HepG2 (cell line): ENCODE data around the gene SENP5. TPM values are rescaled to one million over a fixed set of nuclear protein-coding genes. Genes with fewer than 3 reads are reported as not detected.

Source experiments
- BRD4 ChIP-seq: sonication (generic); formaldehyde crosslinking; IDR thresholded peaks from 2 replicates; pipeline ENCODE4 v1.4.0; 2020; ENCODE audit warnings: missing genetic modification reagents
- DMAP1 ChIP-seq: IDR thresholded peaks from 2 replicates; pipeline ENCODE4 v1.6.1; 2016
- MAFG ChIP-seq: sonication (generic); formaldehyde crosslinking; IDR thresholded peaks from 2 replicates; pipeline ENCODE4 v1.5.1; 2020; ENCODE audit warnings: mild to moderate bottlenecking, missing genetic modification reagents
- NCOA2 ChIP-seq: sonication (generic); formaldehyde crosslinking; IDR thresholded peaks from 2 replicates; pipeline ENCODE4 v1.8.0; 2022; ENCODE audit warnings: inconsistent platforms
- POLR2AphosphoS5 ChIP-seq: IDR thresholded peaks from 2 replicates; pipeline ENCODE4 v1.6.1; 2012; ENCODE audit warnings: low read depth, low read length
- PRDM15 ChIP-seq: sonication (generic); formaldehyde crosslinking; IDR thresholded peaks from 2 replicates; pipeline ENCODE4 v1.4.0; 2020; ENCODE audit warnings: missing genetic modification reagents
- SIX4 ChIP-seq: sonication (generic); formaldehyde crosslinking; IDR thresholded peaks from 2 replicates; pipeline ENCODE4 v1.4.0; 2020; ENCODE audit warnings: missing genetic modification reagents
- SOX6 ChIP-seq, 2 experiments: fragments of 450-650 bp in 1 of 2; sonication (generic) in 1 of 2; formaldehyde crosslinking in 1 of 2; IDR thresholded peaks; 2 replicates each; pipeline versions ENCODE4 v1.4.0 to v1.6.1; 2017 to 2020; ENCODE audit warnings: antibody characterized with exemption in 1 of 2, mild to moderate bottlenecking in 1 of 2, missing genetic modification reagents in 1 of 2
- SSRP1 ChIP-seq: IDR thresholded peaks from 2 replicates; pipeline ENCODE4 v1.6.1; 2016; ENCODE audit warnings: control low read depth
- TCF12 ChIP-seq, 2 experiments: fragments of 450-650 bp in 1 of 2; sonication (generic) in 1 of 2; formaldehyde crosslinking in 1 of 2; IDR thresholded peaks; 2 replicates each; pipeline versions ENCODE4 v1.6.1 to v1.8.0; 2017 to 2022; ENCODE audit warnings: antibody characterized with exemption in 1 of 2, mild to moderate bottlenecking in 1 of 2, missing genetic modification reagents in 1 of 2, moderate library complexity in 1 of 2
- TSC22D2 ChIP-seq: sonication (generic); formaldehyde crosslinking; IDR thresholded peaks from 2 replicates; pipeline ENCODE4 v1.5.1; 2020; ENCODE audit warnings: missing genetic modification reagents, mild to moderate bottlenecking, borderline replicate concordance
- ZBTB10 ChIP-seq: sonication (generic); formaldehyde crosslinking; IDR thresholded peaks from 2 replicates; pipeline ENCODE4 v1.4.0; 2020; ENCODE audit warnings: missing genetic modification reagents, borderline replicate concordance
- ZBTB38 ChIP-seq: sonication (generic); formaldehyde crosslinking; IDR thresholded peaks from 2 replicates; pipeline ENCODE4 v1.5.1; 2020; ENCODE audit warnings: mild to moderate bottlenecking, missing genetic modification reagents
- ZFP41 ChIP-seq: sonication (generic); formaldehyde crosslinking; IDR thresholded peaks from 2 replicates; pipeline ENCODE4 v1.4.0; 2020; ENCODE audit warnings: mild to moderate bottlenecking, missing genetic modification reagents, borderline replicate concordance
- ZNF121 ChIP-seq: sonication (generic); formaldehyde crosslinking; IDR thresholded peaks from 2 replicates; pipeline ENCODE4 v1.5.0; 2020; ENCODE audit warnings: mild to moderate bottlenecking, missing genetic modification reagents
- ZNF615 ChIP-seq: sonication (generic); formaldehyde crosslinking; IDR thresholded peaks from 2 replicates; pipeline ENCODE4 v1.5.0; 2020; ENCODE audit warnings: mild to moderate bottlenecking, missing genetic modification reagents, borderline replicate concordance
- ZNF891 ChIP-seq: sonication (generic); formaldehyde crosslinking; IDR thresholded peaks from 2 replicates; pipeline ENCODE4 v1.5.0; 2020; ENCODE audit warnings: mild to moderate bottlenecking, missing genetic modification reagents
- polyA plus RNA-seq, 8 experiments: library from polyadenylated mRNA; depleted of rRNA in 3 of 8; stranded (reverse) in 7 of 8; unstranded in 1 of 8; fragments of >200 nt; fragmentation: Illumina TruSeq in 4 of 8; extraction: Trizol in 4 of 8; gene quantifications; 2 replicates each; pipeline versions ENCODE4 v1.2.1 to v1.2.3, GENCODE V29; 2011 to 2016; ENCODE audit warnings: low read depth in 4 of 8, missing spikeins in 1 of 8, mixed read lengths in 1 of 8; ENCODE audit not compliant: insufficient read depth in 1 of 8
- total RNA-seq, 5 experiments: library from RNA; depleted of rRNA; stranded (reverse); fragments of >200 nt; fragmentation: Illumina TruSeq; extraction: Trizol; gene quantifications; 2 replicates each; pipeline ENCODE4 v1.2.3, GENCODE V29; 2016; ENCODE audit warnings: low read depth in 1 of 5
- TF ChIP-seq, protein P1 (sequence below): IDR thresholded peaks from 2 replicates; pipeline ENCODE4 v1.6.1; 2016
- TF ChIP-seq, protein P2 (sequence below): sonication (generic); formaldehyde crosslinking; IDR thresholded peaks from 2 replicates; pipeline ENCODE4 v1.8.1; 2023; ENCODE audit warnings: missing genetic modification reagents, mild to moderate bottlenecking, borderline replicate concordance
- TF ChIP-seq, protein P3 (sequence below): sonication (generic); formaldehyde crosslinking; IDR thresholded peaks from 2 replicates; pipeline ENCODE4 v1.5.0; 2020; ENCODE audit warnings: missing genetic modification reagents, mild to moderate bottlenecking, borderline replicate concordance

The SENP5 gene
- total and polyA plus RNA-seq, 2 of the 13 experiments (the other 11 are each of a cell fraction or from before 2014, with no cell fraction given): 17.6 to 30.9 TPM

DNA sequence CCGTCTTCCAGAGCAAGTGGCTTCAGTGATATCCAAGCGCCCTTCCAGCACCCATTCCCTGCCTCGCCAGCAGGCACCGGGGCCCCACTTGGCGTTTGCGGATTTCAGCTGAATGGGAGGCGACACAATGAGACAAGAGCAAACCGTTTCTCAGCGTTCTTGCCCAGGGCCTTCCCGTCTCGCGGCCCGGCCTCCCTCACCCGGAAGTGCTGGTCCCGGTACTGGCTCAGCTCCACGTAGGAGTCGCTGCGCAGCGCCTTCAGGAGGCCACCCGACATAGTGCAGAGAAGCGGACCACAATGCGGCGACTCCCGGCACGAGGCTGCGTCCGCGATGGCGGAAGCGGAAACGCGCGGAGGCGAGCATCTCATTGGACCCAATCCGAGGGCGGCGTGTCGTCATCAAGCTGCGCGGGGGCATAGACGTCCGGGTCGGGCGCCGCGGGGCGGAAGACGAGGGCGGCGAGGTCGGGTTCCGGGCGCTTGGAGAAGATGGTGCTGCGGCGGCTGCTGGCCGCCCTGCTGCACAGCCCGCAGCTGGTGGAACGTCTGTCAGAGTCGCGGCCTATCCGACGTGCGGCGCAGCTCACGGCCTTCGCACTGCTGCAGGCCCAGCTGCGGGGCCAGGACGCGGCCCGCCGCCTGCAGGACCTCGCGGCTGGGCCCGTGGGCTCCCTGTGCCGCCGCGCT, 74.7 kb downstream of the SENP5 start, which contains the start of gene NCBP2 (continued):
- no peak; the same call in 1 of the 2 replicates for TF ChIP-seq ZBTB10 (CRISPR knock-in tag)
- TF ChIP-seq, protein P1, sequence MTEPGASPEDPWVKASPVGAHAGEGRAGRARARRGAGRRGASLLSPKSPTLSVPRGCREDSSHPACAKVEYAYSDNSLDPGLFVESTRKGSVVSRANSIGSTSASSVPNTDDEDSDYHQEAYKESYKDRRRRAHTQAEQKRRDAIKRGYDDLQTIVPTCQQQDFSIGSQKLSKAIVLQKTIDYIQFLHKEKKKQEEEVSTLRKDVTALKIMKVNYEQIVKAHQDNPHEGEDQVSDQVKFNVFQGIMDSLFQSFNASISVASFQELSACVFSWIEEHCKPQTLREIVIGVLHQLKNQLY (CRISPR knock-in tag): peak; percentile 58; the same call in 1 of the 2 replicates
- peak; percentile 81 for TF ChIP-seq ZFP41 (CRISPR knock-in tag)
- TF ChIP-seq BRD4 (CRISPR knock-in tag): peak; percentile 74; the same call in 1 of the 2 replicates
- peak; percentile 68; the same call in 1 of the 2 replicates for TF ChIP-seq NCOA2
- peak; percentile 86 for TF ChIP-seq POLR2AphosphoS5
- no peak for TF ChIP-seq SOX6 (IDR thresholded peaks at IDR 0.05)
- TF ChIP-seq SOX6 (CRISPR knock-in tag; IDR thresholded peaks at IDR 0.05): peak; percentile 85
- peak; percentile 63 for TF ChIP-seq ZNF121
- peak; percentile 32; the same call in 1 of the 2 replicates for TF ChIP-seq SIX4 (CRISPR knock-in tag)
- no peak for TF ChIP-seq TCF12 (IDR thresholded peaks at IDR 0.05)
- no peak; the same call in 1 of the 2 replicates for TF ChIP-seq TCF12 (CRISPR knock-in tag; IDR thresholded peaks at IDR 0.05)
- TF ChIP-seq, protein P2, sequence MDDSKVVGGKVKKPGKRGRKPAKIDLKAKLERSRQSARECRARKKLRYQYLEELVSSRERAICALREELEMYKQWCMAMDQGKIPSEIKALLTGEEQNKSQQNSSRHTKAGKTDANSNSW (CRISPR knock-in tag): peak; percentile 67; the same call in 1 of the 2 replicates
- TF ChIP-seq, protein P3, sequence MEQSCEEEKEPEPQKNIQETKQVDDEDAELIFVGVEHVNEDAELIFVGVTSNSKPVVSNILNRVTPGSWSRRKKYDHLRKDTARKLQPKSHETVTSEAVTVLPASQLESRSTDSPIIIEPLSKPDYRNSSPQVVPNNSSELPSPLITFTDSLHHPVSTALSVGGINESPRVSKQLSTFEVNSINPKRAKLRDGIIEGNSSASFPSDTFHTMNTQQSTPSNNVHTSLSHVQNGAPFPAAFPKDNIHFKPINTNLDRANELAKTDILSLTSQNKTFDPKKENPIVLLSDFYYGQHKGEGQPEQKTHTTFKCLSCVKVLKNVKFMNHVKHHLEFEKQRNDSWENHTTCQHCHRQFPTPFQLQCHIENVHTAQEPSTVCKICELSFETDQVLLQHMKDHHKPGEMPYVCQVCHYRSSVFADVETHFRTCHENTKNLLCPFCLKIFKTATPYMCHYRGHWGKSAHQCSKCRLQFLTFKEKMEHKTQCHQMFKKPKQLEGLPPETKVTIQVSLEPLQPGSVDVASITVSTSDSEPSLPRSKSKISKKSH (CRISPR knock-in tag): peak; percentile 78; the same call in 1 of the 2 replicates
- TF ChIP-seq DMAP1: peak; percentile 98
- TF ChIP-seq SSRP1: peak; percentile 79; the same call in 1 of the 2 replicates
- TF ChIP-seq TSC22D2 (CRISPR knock-in tag): peak; percentile 95; the same call in 1 of the 2 replicates
- peak; percentile 97 for TF ChIP-seq ZBTB38
- TF ChIP-seq ZNF615 (CRISPR knock-in tag): no peak
- peak; percentile 47; the same call in 1 of the 2 replicates for TF ChIP-seq ZNF891 (CRISPR knock-in tag)
- TF ChIP-seq PRDM15 (CRISPR knock-in tag): 0 out of 2 replicates have a peak, but pooled peaks have one; percentile 43
- TF ChIP-seq MAFG (CRISPR knock-in tag): no peak
